HCT116 (cell line): ENCODE data around the gene MBD5. TPM values are rescaled to one million over a fixed set of nuclear protein-coding genes. Genes with fewer than 3 reads are reported as not detected.

Experiments used
- ATAC-seq: fragments of 200-7000 bp; cut with Tn5 transposase; 2 replicates; pipeline ENCODE4 v1.9.1; 2020; ENCODE audit warnings: mild to moderate bottlenecking, moderate library complexity
- BruUV-seq: library from RNA; stranded (reverse); fragments of 400-500 nt; replicated peaks from 2 replicates; lab custom pipeline; 2021; lab: Mats Ljungman, UMichigan
- CTCF ChIA-PET: fragments of 300-600 bp; sonication (Branson Sonifier 250); formaldehyde crosslinking; loops from one replicate; lab custom pipeline; 2021; ENCODE audit warnings: antibody characterized with exemption; lab: Charles Lee
- POLR2A ChIA-PET: fragments of 300-600, 350-600 bp; sonication (Branson Sonifier 250); formaldehyde crosslinking; loops from one replicate; lab custom pipeline; 2021; ENCODE audit warnings: antibody characterized with exemption; lab: Charles Lee
- RAD21 ChIA-PET, 2 experiments: fragments of 300-600 bp; sonication (Branson Sonifier 250); formaldehyde crosslinking; loops; one replicate each; lab custom pipeline; 2023; ENCODE audit warnings: low total read pairs in 2 of 2; ENCODE audit not compliant: uncharacterized antibody in 2 of 2, unreplicated experiment in 2 of 2, low non-redundant PET in 1 of 2; lab: Charles Lee
- DNase-seq: peaks from one replicate; pipeline ENCODE4 v3.0.0-alpha.2; 2010; ENCODE audit warnings: low read depth, low spot score
- H2AFZ ChIP-seq: fragments of 200-600 bp; shearing (Covaris generic), sonication (generic); 2 replicates; pipeline ENCODE4 v1.6.1; 2017; ENCODE audit warnings: low read depth, mixed run types, mixed read lengths, antibody characterized with exemption, low read length; ENCODE audit not compliant: poor library complexity, severe bottlenecking
- H3K27ac ChIP-seq: 2 replicates; pipeline ENCODE4 v1.5.1; 2012; ENCODE audit warnings: low read depth, low read length
- H3K27me3 ChIP-seq: fragments of 200-600 bp; sonication (generic); 2 replicates; pipeline ENCODE4 v1.6.1; 2016; ENCODE audit warnings: mixed run types, low read length, mixed read lengths; ENCODE audit not compliant: insufficient read depth
- H3K36me3 ChIP-seq, 2 experiments: fragments of 200-500 bp in 1 of 2; fragments of 200-600 bp in 1 of 2; sonication (Bioruptor generic) in 1 of 2; sonication (generic) in 1 of 2; 2 replicates each; pipeline versions ENCODE4 v1.5.1 to v1.6.1; 2014 to 2016; ENCODE audit warnings: low read length in 2 of 2, inconsistent platforms in 1 of 2, mixed read lengths in 1 of 2, mixed run types in 1 of 2; ENCODE audit not compliant: insufficient read depth in 2 of 2, control insufficient read depth in 1 of 2
- H3K4me1 ChIP-seq, 2 experiments: fragments of 200-600 bp in 1 of 2; sonication (generic) in 1 of 2; 2 replicates each; pipeline versions ENCODE4 v1.5.1 to v1.6.1; 2012 to 2017; ENCODE audit warnings: low read length in 2 of 2, inconsistent platforms in 1 of 2, mild to moderate bottlenecking in 1 of 2, mixed read lengths in 1 of 2, mixed run types in 1 of 2, moderate library complexity in 1 of 2; ENCODE audit not compliant: insufficient read depth in 2 of 2, control insufficient read depth in 1 of 2
- H3K4me2 ChIP-seq: fragments of 200-600 bp; sonication (generic); 2 replicates; pipeline ENCODE4 v1.6.1; 2017; ENCODE audit warnings: mixed run types, low read length, mixed read lengths
- H3K4me3 ChIP-seq, 2 experiments: fragments of 200-600 bp in 1 of 2; sonication (generic) in 1 of 2; replicated peaks in 1 of 2; 2 replicates each; pipeline ENCODE4 v1.5.1; 2011 to 2016; ENCODE audit warnings: low read length in 2 of 2, control low read depth in 1 of 2, low read depth in 1 of 2, mild to moderate bottlenecking in 1 of 2, mixed read lengths in 1 of 2, mixed run types in 1 of 2
- H3K79me2 ChIP-seq: fragments of 200-600 bp; sonication (generic); 2 replicates; pipeline ENCODE4 v1.6.1; 2017; ENCODE audit warnings: mild to moderate bottlenecking, mixed run types, low read length, moderate library complexity, mixed read lengths; ENCODE audit not compliant: insufficient read depth
- H3K9ac ChIP-seq: fragments of 200-600 bp; sonication (generic); 2 replicates; pipeline ENCODE4 v1.6.1; 2016; ENCODE audit warnings: low read length, mixed read lengths
- H3K9me2 ChIP-seq: fragments of 200-600 bp; sonication (generic), shearing (Covaris generic); 2 replicates; pipeline ENCODE4 v1.6.1; 2017; ENCODE audit warnings: mixed run types, mild to moderate bottlenecking, moderate library complexity; ENCODE audit not compliant: insufficient read depth
- H3K9me3 ChIP-seq, 2 experiments: fragments of 200-500 bp in 1 of 2; fragments of 200-600 bp in 1 of 2; sonication (Bioruptor generic) in 1 of 2; sonication (generic) in 1 of 2; 2 replicates each; pipeline ENCODE4 v1.6.1; 2014 to 2017; ENCODE audit warnings: low read length in 2 of 2, mixed read lengths in 2 of 2, inconsistent platforms in 1 of 2, low read depth in 1 of 2, mild to moderate bottlenecking in 1 of 2, mixed run types in 1 of 2, moderate library complexity in 1 of 2; ENCODE audit not compliant: control insufficient read depth in 1 of 2, insufficient read depth in 1 of 2
- H4K20me1 ChIP-seq: fragments of 200-600 bp; sonication (generic), shearing (Covaris generic); 2 replicates; pipeline ENCODE4 v1.6.1; 2017; ENCODE audit warnings: mixed run types, mild to moderate bottlenecking, moderate library complexity; ENCODE audit not compliant: insufficient read depth
- CBX3 ChIP-seq: IDR thresholded peaks from 2 replicates; pipeline ENCODE4 v1.6.1; 2012; ENCODE audit warnings: low read depth
- CEBPB ChIP-seq: IDR thresholded peaks from 2 replicates; pipeline ENCODE4 v1.6.1; 2012; ENCODE audit warnings: low read depth
- CTCF ChIP-seq, 3 experiments: fragments of 200-600 bp in 1 of 3; sonication (generic) in 1 of 3; IDR thresholded peaks in 2 of 3; conservative IDR thresholded peaks in 1 of 3; 2 replicates each; pipeline ENCODE4 v1.5.1; 2012 to 2017; ENCODE audit warnings: low read depth in 2 of 3, low read length in 2 of 3, antibody characterized with exemption in 1 of 3, borderline replicate concordance in 1 of 3, control low read depth in 1 of 3, mild to moderate bottlenecking in 1 of 3, mixed read lengths in 1 of 3, mixed run types in 1 of 3, moderate library complexity in 1 of 3; ENCODE audit not compliant: insufficient read depth in 1 of 3
- EGR1 ChIP-seq: IDR thresholded peaks from 2 replicates; pipeline ENCODE4 v1.6.1; 2012; ENCODE audit warnings: low read depth
- ELF1 ChIP-seq: IDR thresholded peaks from 2 replicates; pipeline ENCODE4 v1.6.1; 2012; ENCODE audit warnings: low read depth, borderline replicate concordance
- FOSL1 ChIP-seq: IDR thresholded peaks from 2 replicates; pipeline ENCODE4 v1.6.1; 2012; ENCODE audit warnings: low read depth
- JUND ChIP-seq: IDR thresholded peaks from 2 replicates; pipeline ENCODE4 v1.6.1; 2012
- RAD21 ChIP-seq: IDR thresholded peaks from 2 replicates; pipeline ENCODE4 v1.6.1; 2012; ENCODE audit warnings: low read depth, mild to moderate bottlenecking
- SIN3A ChIP-seq: IDR thresholded peaks from 2 replicates; pipeline ENCODE4 v1.6.1; 2012; ENCODE audit warnings: low read depth
- SP1 ChIP-seq: IDR thresholded peaks from 2 replicates; pipeline ENCODE4 v1.6.1; 2012; ENCODE audit warnings: low read depth
- SRF ChIP-seq: IDR thresholded peaks from 2 replicates; pipeline ENCODE4 v1.6.1; 2012; ENCODE audit warnings: low read depth
- TCF7L2 ChIP-seq: IDR thresholded peaks from 2 replicates; pipeline ENCODE4 v1.7.0; 2011; ENCODE audit warnings: borderline replicate concordance, inconsistent platforms; ENCODE audit not compliant: insufficient read depth, insufficient read length; ENCODE audit errors: extremely low read depth
- YY1 ChIP-seq: IDR thresholded peaks from 2 replicates; pipeline ENCODE4 v1.6.1; 2011; ENCODE audit warnings: low read length, low read depth, moderate library complexity, mild to moderate bottlenecking; ENCODE audit not compliant: insufficient replicate concordance; ENCODE audit errors: extremely low read depth
- intact Hi-C: fragments of 100-400 bp; cut with micrococcal nuclease; formaldehyde crosslinking; loops from 2 replicates; pipeline ENCODE4 v1.10.0; 2022
- total RNA-seq: library from RNA; stranded (reverse); gene quantifications from one replicate; pipeline ENCODE4 v1.2.1, GENCODE V29; 2021; ENCODE audit not compliant: unreplicated experiment
- TF ChIP-seq, protein P1 (sequence below): IDR thresholded peaks from 2 replicates; pipeline ENCODE4 v1.6.1; 2012
- TF ChIP-seq, protein P2 (sequence below): IDR thresholded peaks from 2 replicates; pipeline ENCODE4 v1.6.1; 2012

MBD5 gene
- total RNA-seq, 1 experiment from 2014 or later: 20.5 TPM

GRCh38 chr2:148238561-148238960 is 217.7 kb downstream of the MBD5 start:
- DNase-seq: no peak

More at GRCh38 chr2:148238561-148238960, 217.7 kb downstream of the MBD5 start:
- CTCF ChIA-PET: no interaction called here
- H3K9me3 ChIP-seq: peaks cover 0 to 2% of the 10 kb centered on the region in 2 experiments; a peak in 2 of 4 replicates
- no TSS peak for BruUV-seq
- TF ChIP-seq SRF: no peak
- TF ChIP-seq FOSL1: no peak
- TF ChIP-seq SIN3A: no peak
- no peak for TF ChIP-seq JUND
- TF ChIP-seq TCF7L2: no peak
- no peak for TF ChIP-seq EGR1
- no peak for TF ChIP-seq YY1
- TF ChIP-seq, protein P1, sequence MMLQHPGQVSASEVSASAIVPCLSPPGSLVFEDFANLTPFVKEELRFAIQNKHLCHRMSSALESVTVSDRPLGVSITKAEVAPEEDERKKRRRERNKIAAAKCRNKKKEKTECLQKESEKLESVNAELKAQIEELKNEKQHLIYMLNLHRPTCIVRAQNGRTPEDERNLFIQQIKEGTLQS: no peak
- TF ChIP-seq CEBPB: no peak
- TF ChIP-seq ELF1: no peak
- TF ChIP-seq CBX3: no peak
- no peak for TF ChIP-seq CTCF (IDR thresholded peaks at IDR 0.05 in 2 of 3, conservative IDR thresholded peaks at IDR 0.05 in 1 of 3; ENCODE audit: borderline replicate concordance in 1 of 3, insufficient read depth in 1 of 3, low read depth in 2 of 3, low read length in 2 of 3)
- TF ChIP-seq RAD21: no peak
- TF ChIP-seq, protein P2, sequence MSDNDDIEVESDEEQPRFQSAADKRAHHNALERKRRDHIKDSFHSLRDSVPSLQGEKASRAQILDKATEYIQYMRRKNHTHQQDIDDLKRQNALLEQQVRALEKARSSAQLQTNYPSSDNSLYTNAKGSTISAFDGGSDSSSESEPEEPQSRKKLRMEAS: no peak
- TF ChIP-seq SP1: no peak
- TF ChIP-seq, all 23 proteins: peak for 0
- H3K27me3 ChIP-seq: no peaks in the 10 kb centered on the region
- no peaks in the 10 kb centered on the region for H3K79me2 ChIP-seq
- no peak overlapping the region for H2AFZ ChIP-seq
- H3K36me3 ChIP-seq: no peaks in the 10 kb centered on the region
- H3K4me3 ChIP-seq: no peak overlapping the region
- ChIA-PET POLR2A (no interaction called here), RAD21 (no interaction called here)
- ATAC-seq: no peak
- no peak overlapping the region for H3K9ac ChIP-seq
- H3K9me2 ChIP-seq: no peaks in the 10 kb centered on the region
- H4K20me1 ChIP-seq: no peaks in the 10 kb centered on the region
- no peak overlapping the region for H3K4me2 ChIP-seq
- no peaks in the 10 kb centered on the region for H3K4me1 ChIP-seq
- intact Hi-C loops: no loop called here
- H3K27ac ChIP-seq: no peak overlapping the region
